ENCODE measurements around the gene BCL10.
"Not testable (repeated sequence)": the region's sequence is repeated elsewhere in the genome, so short reads cannot be mapped to it uniquely, and the experiment has no call there.

Gene BCL10

DNA sequence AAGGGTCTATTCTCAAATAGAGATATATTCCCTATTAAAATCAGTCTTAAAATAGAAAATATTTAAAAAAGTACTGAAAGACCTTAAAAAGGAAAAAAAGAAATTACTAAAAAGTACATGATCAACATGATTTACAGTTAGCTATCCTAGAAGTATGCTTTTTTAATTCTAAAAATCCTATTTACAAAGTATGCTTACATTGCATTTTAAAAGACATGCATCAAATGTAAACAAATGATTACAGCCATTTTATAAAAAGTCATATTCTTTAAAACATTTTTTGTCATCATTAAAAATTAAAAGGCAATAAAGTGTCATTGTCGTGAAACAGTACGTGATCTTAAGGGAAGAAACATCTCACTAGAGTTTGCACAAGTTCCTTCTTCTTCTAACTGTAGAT, 9.1 kb downstream of the BCL10 start:
- DNase-seq (ENCODE audit: low read depth, low spot score), result no peak

DNA sequence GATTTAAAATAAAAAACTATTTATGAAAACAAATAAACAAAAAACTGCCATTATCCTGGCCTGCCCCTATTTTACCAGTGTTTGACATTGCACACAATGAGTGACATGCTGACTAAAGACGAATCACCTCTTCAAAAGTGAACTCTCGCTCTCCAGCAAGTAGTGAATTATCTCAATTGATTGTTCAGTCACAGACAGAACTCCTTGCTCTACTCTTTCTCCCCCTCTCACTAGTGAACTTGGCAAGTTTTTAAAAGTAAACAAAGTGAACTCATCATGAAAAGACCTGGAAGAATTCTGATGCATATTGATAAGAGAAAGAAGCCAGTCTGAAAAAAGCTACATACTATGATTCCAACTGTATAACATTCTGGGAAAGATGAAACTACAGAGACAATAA, 12.3 kb downstream of the BCL10 start:
- DNase-seq (ENCODE audit: low read depth, low spot score), result no peak

DNA sequence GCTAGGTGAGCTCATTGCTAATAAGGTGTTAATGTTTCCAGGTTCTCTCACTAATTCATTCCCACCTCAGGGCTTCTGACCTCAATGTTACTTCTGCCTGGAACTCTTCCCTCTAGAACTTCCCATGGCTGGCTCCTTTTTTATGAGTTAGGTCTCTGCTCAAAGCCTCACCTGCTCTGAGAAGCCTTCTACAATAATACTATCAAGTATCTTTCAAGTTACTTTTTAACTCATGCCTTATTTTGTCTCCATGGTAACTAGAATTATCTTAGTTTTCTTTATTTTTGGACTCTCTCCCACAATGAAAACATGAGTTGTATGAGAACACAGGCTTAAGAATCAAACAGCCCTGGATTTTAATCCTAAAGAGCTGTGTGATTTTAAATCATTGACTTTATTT, 13.4 kb downstream of the BCL10 start:
- DNase-seq (ENCODE audit: low read depth, low spot score), result no peak

DNA sequence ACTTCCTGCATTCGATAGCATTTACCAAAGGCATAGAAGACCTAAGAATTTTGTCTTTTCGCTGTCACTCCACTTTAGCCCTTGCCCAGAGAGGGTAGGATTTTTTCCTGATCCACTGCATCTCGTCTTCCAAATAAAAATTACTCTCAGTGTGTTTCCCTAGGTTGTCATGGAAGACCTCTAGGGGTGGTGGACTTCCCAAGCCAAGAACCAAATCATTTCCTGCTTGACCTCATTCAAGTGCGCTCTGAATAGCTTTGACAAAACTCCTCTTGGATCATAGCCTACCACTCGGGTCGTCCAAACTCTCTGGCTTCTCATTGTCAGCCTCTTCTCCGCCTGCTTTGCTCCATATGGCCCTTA, 16.5 kb downstream of the BCL10 start:
- DNase-seq (ENCODE audit: low read depth, low spot score), result no peak

DNA sequence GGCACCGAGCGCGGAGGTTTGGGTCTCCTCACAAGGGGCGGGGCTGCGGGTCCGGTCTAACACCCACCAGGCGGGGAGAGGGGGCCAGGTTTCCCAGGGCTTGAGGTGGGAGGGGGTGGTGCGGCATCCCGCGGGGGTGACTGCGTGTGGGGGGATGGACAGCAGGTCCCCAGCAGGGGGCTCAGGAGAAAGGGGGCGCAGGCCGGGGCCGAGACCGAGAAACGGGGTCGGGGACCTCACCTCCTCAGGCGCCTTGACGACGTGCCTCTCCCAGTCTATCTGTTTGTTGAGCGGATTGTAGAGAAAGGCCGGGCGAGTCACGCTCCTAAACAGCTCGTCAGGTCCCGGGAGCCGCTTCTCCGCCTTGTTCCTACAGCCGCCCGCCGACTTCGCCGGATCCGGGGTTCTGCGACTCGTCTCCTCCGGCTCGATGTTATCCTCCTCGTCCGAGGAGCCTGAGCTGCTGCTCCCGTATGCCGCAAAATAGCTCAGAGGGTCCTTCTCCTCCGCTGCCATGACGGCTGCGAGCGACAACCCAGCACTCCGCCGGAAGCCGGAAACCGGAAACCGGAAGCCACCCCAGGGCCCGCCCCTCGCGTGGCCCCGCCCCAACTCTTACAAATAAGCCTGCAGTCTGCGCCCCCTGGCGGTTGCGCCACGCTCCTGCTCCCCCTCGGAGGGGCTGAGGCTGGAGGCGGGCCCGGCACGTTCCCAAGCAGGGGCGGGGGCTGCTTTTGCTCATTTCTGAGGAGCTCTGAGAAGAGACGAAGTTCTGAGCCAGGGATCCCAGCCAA, 17.1 kb downstream of the BCL10 start, which contains the start of gene C1orf52:
TSS of gene C1orf52 (minus strand) at position 545 of the 794 bp plus-strand sequence. CDS start at position 516, 29 bp downstream.
- DNase-seq (ENCODE audit: low read depth, low spot score), result peak; percentile 88

DNA sequence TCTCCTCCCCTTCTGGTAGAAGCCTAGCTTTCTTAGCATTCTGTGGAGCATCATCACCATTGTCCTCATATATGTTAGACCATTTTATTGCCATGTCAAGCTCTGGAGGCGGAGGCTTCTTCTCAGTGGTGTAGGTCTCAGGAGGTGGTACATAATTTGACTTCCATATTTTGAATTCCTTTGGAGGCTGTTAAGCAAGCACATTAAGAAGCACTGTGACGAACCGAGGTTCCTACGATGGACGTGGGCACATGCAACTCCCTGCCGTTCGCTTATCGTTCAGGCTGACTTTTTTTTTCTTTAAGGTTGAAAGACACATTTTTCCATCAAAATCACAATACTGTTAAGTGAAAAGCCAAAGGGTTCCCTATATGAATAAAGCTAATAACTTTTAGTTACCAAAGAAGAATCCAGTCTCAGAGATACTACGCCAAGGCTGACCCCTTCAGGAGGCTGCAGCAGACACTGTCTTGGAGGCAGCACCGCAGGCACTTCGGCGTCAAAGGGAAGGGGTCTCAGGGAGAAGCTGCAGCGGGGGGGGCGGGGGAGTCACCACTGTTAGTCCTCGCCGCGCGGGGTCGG, 17.8 kb downstream of the BCL10 start:
- no peak for DNase-seq (ENCODE audit: low read depth, low spot score)

DNA sequence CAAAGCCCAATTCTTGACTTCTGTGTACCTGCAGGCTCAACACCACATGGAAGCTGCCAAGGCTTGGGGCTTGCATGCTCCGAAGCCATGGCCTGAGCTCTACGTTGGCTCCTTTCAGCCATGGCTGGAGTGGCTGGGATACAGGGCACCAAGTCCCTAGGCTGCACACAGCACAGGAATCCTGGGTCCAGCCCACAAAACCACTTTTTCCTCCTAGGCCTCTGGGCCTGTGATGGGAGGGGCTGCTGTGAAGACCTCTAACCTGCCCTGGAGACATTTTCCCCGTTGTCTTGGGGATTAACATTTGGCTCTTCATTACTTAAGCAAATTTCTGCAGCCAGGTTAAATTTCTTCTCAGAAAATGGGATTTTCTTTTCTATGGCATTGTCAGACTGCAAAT, 27.4 kb downstream of the BCL10 start:
- not testable (repeated sequence) for DNase-seq (ENCODE audit: low read depth, low spot score)

DNA sequence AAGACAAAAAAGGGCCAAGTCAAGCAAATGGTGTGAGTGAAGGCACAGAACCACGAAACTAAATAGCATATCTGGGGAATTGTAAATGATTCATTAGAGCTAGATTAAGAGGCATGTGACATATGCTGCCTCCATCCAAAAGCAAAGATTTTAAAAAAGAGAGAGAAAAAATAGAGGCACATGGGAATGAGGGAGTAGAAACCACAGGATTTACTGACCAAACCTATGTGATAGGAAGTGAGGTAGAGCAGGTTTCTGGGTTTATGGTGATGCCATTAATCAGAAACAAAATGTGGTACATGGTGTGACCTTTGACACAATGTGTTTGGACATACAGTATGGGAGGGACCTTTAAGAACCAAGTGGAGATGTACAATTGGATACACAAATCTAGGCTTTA, 30.5 kb downstream of the BCL10 start:
- DNase-seq (ENCODE audit: low read depth, low spot score), result no peak

DNA sequence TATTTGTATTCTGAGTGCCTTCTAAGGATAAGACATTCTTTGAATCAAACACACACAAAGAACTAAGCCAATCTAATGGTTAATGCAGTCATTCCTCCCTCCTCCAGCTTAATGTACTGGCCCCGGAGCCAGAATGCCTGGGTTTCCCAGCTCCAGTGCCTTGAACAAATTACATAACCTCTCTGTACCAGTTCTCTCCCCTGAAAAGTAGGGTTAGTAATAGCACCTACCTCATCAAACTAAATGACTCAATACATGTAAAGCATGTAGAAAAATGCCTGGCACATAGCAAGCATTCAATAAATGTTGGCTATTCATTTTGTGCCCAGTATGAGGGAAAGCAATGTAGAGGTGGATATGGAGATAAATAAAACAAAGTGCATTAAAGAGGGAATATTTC, 31.0 kb downstream of the BCL10 start:
- DNase-seq (ENCODE audit: low read depth, low spot score), result no peak

DNA sequence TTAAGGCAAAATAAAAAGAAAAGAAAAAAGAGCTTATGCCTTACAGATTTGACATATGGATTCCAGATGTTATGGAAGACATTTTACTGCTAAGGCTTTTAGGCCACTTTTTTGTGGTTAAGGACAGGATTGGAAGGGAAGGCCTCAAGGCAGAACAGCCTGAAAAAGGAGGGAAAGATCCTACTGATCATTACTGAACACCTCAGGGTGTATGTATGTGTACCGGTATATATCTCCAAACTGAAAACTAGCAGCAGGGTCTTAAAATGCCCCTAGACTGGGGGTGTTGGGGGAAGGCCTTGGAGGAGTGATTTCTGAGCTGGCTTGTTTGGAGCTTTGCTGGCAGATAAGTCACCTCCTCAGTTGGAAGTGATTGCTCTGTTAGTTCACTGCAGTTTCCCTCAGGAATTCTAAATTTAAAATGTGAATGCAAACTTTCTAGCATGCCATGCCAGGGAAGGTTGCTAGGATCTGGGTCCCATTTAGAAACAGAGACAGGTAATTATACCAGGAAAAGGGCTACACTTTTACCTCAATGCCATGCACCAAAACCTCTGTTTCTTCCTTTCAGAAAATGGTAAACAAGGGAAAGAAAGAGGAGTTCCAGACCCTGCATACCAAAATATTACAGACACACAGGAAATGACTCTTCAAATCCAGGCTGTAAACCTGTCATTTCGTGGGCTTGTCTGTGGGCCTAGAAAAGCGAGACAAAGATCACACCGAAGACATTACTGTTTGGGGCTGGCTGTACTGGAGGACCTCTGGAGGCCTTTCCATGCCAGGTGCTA, 32.0 kb downstream of the BCL10 start:
- DNase-seq (ENCODE audit: low read depth, low spot score), result no peak

DNA sequence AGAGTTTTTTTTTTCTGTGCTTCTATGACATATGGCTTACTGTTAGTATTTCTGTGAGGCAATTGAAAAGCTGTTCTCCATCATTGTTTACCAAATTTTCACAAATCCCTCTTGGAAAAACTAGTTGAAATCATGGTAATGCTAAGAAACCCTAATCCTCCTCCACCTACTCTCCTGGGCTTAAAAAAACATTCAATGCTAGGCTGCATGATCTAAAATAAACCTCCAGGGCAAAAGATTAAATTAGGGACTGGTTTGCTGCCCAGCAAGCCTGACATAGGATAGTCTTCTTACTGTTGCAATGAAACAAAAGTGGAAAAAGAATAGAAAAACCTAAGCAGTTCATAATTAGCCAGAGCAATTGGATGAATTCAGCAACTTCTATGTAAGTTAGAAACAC, 33.1 kb downstream of the BCL10 start:
- DNase-seq (ENCODE audit: low read depth, low spot score), result no peak

DNA sequence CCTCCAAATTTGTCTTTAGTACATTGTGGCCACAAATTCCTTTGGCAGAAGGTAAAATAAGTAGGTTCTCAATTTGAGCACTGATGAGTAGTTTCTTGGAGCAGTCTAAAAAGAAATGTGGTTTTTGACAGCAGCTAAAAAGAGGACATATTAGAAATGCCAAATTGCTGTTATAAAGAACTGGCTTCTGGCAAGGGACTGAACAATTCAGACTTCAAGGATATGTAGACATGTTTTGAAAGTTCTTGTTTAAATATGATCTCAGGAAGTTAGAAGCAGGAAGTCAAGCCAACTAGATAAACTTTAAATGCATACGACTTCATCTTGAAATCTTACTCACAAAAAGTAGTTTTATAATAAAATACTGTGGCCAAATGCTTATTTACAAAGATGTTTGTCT, 35.8 kb downstream of the BCL10 start:
- DNase-seq (ENCODE audit: low read depth, low spot score), result no peak

DNA sequence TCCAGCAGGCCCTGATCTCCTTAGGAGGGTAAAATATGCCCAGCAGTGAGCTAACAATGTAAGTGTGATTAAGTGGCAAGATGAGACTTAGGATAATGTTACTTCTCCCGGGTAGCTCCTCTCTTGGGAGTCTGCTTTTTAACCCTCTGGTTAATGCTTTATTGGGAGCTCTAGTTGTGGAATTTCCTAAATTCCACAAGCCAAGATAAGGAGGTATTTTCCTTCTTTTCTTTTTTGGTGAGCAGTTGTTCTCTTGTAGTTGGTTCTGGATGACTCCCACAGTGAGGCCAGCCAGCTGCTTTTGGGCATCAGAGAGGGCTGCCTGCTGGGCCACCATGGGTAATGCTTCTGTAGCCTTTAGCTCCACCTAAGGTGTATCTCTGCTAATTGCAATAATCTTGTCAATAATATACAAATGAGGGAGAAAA, 36.2 kb downstream of the BCL10 start:
- DNase-seq (ENCODE audit: low read depth, low spot score), result no peak

DNA sequence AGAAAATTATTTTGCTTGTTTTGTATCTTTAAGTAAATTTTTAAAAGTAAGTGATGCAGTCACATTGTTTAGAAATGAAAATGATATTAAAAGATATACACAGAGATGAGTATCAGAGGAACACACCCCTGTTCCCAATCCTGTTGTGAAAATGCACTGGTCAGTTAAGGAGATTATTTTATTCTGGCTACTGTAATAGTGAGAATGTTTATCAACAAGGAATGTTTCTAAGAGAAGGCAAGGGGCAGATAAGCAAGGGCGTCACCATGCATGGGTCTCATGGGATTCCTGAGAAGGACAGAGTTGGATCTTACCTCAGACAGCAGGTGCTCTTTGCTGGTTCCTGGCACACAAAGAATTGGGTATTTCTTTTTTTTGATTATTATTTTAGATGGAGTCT, 38.8 kb downstream of the BCL10 start:
- no peak for DNase-seq (ENCODE audit: low read depth, low spot score)

DNA sequence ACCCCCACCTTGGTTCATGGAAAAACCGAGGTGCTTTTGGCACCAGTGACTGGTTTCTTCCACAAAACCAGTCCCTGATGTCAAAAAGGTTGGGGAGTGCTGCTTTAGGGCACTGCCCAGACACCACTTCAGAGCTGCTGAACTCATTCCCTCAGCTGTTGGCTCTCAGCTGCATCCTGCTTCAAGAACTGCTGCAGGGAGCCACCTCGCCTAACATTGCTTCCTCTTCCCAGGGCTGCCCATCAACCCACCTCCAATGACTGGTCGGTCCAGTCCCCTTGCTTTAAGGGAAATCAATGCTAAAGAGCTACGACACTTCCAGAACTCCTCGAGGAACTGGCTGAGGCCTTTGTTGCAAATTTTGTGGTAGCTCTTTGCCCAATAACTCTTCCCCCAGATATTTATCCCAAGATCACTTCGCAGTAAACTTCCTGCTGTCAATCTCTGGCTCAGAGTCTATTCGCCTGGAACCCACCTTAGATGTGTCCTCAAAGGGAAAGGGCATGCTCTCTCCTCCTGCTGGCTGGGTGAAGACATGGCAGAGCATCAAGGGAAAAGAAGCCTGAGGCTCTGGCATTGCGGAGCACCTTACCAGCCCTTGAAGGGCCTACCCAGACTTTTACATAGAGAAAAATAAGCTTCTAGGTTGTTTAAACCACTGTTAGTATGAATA, 46.0 kb downstream of the BCL10 start:
- DNase-seq (ENCODE audit: low read depth, low spot score), result no peak

DNA sequence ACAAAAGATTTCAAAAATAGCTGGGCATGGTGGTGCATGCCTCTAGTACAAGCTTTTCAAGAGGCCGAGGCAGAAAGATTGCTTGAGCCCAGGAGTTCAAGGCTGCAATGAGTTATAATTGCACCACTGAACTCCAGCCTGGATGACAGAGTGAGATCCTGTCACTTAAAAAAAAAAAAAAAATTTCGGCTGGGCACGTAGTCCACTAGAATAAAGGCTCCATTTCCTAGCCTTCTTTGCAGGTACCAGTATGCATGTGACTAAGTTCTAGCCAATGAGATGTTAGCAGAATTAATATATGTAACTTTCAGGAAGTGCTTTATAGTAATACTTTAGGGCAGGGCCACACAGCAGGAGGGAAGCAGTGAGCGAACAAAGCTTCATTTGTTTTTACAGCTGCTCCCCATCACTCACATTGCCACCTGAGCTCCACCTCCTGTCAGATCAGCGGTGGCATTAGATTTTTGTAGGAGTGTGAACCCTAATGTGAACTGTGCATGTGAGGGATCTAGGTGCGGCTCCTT, 46.8 kb downstream of the BCL10 start:
- no peak for DNase-seq (ENCODE audit: low read depth, low spot score)

DNA sequence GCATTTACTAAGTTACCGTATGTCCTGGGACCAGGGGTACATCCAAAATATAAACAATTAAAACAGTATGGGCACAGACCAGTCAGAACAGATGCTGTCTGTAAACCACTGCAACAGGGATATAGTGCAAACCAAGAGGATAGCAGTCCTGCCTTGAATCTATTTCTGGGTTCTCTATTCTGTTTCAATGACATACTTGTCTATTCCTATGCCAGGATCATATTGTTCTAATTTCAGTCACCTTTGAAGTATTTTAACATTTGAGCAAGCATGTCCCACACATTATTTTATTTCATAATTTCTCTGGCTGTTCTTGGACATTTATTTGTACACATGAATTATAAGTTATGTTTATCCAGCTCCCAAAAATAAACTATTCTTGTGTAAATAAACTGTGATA, 47.5 kb downstream of the BCL10 start:
- no peak for DNase-seq (ENCODE audit: low read depth, low spot score)

DNA sequence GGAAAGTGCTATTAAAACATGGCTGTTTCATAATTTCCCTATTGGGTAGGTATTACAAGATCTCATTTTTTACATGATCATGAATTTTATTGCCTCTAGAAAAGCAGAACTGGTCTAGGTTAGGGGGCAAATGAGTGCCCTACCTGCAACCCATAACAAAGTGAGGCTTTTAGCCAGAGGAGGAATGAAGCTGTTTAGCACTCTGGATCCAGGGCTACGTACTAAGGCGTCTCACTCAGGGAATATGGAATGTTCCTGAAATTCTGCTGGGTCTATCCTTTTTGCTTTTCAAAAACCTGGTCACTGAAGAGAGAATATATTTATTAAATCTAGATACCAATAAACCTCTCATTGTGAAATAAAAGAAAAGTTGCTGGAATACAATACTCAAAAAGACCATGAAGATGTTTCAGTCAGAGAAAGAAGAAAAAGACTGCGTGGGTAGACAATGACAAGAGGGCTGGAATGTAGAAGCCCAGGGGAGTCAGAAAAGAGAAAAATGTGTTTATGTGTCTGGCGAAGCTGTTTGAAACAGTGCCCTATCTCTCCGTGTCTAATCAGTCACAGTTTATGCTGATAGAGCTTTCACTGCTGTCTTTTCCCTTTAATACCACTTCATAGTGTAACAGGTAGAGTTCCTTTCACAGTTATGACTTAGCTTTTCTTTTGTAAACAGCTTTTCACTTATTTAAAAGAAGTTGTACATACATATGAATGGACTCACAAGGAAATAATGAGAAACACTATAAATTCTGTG, 50.6 kb downstream of the BCL10 start:
- no peak for DNase-seq (ENCODE audit: low read depth, low spot score)

DNA sequence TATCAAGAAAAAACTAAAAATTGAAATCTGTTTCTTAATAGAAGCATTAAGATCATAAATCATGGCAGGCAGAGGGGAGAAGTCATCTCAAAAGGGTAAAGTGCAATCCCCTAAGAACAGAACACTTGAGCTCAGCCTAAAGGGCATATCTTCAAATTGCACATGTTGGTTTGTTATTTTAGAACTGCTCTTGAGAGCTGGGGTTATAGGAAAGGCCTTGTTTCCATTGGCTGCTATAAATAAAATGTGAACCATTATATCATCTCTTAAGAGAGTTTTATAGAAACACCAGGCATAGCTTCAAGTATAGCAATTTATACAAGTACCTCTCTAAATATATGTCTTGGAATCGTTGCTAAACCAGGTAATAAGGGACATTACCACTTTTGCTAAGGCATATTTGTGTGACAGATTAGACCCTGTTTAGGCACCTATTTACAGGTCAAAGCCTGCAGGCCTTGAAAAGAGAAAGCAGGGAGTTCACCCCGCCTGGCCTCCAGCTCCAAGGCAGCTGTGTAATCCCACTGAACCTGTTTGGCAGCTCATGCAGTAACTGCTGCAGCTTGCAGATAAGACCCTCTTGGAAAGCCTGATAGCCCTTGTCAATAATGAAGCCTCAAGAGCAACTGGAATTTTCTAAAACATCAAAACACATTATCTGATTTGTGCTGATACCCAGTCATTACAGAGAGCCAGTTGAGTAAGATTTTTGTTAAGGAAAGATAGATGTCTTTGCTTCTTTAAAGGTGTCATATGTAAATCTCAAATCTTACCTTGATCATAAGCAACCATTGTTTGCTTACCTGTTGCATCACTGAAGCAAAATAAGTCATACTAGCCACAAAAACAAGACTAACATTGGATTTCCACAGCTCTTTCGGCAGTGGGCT, 51.5 kb downstream of the BCL10 start:
- DNase-seq (ENCODE audit: low read depth, low spot score), result no peak

DNA sequence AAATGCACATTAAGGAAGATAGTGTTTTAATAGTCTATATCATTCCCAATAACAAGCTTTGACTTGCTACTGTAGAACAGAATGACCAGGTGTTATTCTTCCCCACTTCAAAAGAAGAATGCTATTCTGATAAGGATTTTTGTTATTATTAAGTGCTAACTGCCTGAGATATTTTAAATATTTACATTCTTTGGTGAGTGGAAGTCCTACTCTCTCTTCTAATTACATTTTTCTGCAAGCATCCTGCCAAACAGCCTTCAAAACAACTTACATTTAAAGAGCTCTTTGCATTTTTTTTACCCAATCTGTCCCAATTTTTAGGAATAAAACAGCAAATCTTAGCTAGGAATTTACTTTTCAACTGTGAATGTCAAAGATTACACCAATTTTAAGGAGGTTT, 52.1 kb downstream of the BCL10 start:
- DNase-seq (ENCODE audit: low read depth, low spot score), result no peak
